Peyer's patch (tissue), 4 donors: ENCODE data around the gene CD160.
"Not testable (repeated sequence)": the region's sequence is repeated elsewhere in the genome, so short reads cannot be mapped to it uniquely, and the experiment has no call there.

ENCODE experiments used
- CTCF ChIP-seq, 6 experiments: fragments of 450-650 bp in 4 of 6; fragments of 200-600 bp in 2 of 6; sonication (generic) in 1 of 6; IDR thresholded peaks; one replicate each; pipeline ENCODE4 v1.5.1; 2017 to 2019; ENCODE audit warnings: antibody characterized with exemption in 6 of 6, mild to moderate bottlenecking in 3 of 6, moderate library complexity in 1 of 6
- POLR2A ChIP-seq, 2 donors: fragments of 450-650 bp; IDR thresholded peaks; one replicate each; pipeline ENCODE4 v1.5.1; 2017; ENCODE audit warnings: antibody characterized with exemption in 2 of 2, mild to moderate bottlenecking in 2 of 2, moderate library complexity in 2 of 2

GRCh38 chr1:145670995-145671745 is 48.1 kb upstream of the CD160 start:
- not testable (repeated sequence) for TF ChIP-seq CTCF, POLR2A (IDR thresholded peaks at IDR 0.05)
